ENCODE results near the gene GABRG3.

The GABRG3 gene

GRCh38 chr15:27065151-27065550 is 94.2 kb downstream of the GABRG3 start:
- no peak for DNase-seq

DNA sequence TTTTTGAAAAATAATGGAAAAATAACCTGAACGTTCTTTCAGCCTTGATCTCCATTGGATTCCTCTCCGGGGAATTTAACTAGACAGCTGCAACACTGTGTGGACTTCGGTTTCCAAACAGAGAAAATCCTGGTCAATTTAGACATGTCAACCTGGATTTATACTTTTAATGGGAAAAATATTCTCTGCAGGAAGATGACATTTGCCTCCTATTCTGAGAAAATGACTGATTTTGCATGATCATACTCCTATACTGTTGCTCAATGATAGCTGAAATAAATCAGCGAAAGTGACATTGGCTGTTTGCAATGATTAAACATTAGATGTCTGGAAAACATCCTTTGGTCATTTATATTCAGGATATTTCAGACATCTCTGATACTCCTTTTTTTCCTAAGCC is 94.8 kb downstream of the GABRG3 start:
- DNase-seq = no peak

DNA sequence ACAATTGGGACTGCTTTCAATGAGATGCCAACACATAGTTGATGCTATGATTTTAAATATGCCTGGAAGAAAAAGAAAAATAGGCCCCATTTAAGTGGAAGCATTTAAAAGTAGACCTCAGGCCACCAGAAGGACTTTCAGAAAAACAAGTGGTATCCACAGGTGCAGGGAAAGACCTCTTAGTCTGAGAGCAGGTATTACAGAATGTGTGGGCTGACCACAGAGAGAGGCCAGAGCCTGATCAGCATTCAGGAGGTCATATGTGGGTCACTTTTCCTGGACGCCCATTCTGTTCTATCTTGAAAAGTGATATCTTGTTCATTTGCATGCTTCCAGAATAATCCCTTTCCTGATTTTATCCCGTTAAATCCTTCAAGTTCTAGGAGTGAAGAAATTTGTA is 95.5 kb downstream of the GABRG3 start:
- no peak for DNase-seq

DNA sequence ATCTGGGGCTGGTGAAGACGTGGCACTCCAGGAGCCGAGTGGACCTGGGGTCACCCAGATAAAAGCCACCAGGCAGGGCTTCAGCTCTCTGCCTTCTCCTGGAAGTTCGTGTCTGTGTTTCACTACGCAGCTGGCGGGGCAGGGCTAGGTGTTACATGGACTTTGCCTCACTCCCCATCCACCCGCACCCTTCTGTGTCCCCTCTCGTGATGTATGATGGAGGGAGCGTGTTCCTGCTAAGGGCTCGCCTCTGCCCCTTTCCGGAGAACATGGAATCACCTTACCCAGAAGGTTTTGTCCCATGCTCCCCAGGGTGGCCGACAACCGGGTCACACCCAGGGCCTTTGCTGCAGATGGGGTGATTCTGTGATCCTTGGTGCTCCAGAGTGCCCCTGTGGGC is 96.2 kb downstream of the GABRG3 start:
- DNase-seq = no peak

DNA sequence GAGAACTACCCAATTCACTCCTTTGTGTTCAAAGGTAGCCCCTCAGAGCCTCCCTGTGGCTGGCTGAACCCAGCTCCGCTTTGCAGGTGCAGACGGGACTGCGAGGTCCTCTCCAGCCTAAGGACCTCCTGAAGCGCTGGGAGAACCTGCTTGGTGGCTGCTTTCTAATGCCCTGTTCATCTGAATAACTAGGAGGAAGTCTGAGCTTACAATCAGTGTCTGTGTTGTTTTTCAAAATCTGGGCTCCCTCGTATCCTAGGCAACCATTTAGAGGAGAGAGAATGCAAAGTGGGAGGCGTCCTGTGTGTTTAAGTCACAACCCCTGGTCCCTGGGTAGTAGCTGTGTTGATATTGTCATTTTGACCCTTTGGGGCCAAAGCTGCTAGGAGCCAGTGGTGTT is 99.9 kb downstream of the GABRG3 start:
- DNase-seq = no peak

GRCh38 chr15:27074179-27074578 is 103.2 kb downstream of the GABRG3 start:
- no peak for DNase-seq

DNA sequence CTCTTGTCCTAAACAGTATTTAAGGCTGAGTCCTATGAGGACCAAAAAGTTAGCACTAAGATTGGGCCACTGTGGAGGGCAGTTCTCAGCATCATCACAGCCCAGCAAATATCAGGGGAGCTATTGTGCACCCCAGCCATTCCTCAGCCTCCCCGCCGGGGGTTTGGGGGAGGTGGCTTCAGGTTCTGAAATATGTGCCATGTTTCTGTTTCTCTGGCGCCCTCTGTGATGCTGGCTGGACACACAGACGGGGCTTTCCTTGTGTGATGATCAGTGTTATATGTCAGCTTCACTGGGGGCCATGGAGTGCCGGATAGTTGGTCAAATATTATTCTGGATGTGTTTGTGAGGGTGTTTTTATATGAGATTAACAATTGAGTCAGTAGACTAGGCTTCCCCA is 106.8 kb downstream of the GABRG3 start:
- DNase-seq = no peak

DNA sequence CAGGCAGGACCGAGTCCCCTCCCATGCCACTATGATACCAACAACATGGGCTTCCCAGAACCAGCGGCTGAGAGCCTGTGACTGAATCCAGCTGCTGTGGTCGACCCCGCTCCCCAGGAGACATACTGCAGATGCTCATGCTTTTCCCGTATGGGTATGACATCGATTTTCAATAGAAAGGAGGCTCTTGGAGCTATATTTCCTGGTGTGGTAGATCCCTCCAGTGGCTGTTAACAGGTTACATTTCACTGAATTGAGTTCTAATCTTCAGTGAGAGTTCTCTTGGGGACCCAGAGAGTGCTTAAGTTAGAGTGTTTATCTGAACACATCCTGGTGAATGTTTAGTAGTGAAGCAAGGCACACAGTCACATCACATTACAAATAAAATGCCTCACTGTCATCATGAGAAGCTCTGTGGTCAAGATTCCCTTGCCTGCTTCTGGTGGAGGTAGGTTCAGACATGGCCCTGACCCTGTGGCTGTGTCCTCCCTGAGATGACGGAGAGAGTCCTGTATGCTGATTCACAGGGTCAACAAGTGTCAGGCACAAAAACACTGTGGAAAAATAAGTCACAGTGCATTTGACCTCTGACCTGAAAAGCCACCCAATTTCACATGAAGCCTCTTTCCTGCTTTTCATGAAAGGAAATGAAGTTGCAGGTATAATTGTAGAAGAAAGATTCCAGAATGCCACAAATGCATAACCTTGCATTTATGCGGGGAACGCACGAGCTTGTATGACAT is 110.9 kb downstream of the GABRG3 start:
- no peak for DNase-seq

DNA sequence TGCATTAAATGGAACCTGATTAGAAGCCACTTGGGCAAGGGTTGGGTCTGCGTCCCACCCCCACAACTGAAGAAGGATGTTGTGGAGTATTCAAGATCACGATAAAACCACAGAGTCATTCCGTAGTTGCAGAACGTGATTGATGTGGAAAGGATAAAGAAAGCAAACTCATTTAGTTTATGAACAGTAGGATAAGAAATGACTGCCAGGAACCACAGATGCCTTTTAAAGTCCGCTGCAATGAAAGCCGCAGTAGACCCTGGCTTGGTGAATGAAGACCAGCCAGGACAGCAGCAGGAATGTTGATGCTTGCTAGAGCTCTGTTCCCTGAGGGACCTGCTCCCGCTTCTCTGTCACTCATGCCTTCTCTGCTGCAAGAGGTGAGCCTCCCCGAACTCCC is 111.5 kb downstream of the GABRG3 start:
- no peak for DNase-seq

DNA sequence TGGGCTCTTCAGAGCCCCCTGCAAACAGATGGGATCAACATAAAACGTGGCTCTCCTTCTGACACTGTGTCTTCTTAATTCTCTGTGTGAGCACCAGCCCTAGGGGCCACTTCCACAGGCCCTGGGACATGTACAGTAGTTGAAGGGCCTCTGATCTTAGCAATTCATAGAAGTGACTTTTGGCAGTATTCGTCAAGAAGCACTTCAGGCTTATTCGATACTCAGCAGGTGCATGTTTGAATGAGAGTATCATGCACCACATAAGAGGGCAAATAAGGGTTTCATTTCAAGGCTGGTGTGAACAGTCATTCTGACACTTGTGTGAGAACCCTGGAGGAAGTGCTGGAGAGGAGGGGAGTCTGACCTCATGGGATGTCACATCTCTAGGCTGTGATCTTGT is 113.9 kb downstream of the GABRG3 start:
- no peak for DNase-seq

GRCh38 chr15:27086149-27086548 is 115.2 kb downstream of the GABRG3 start:
- DNase-seq = no peak

GRCh38 chr15:27086805-27087204 is 115.8 kb downstream of the GABRG3 start:
- DNase-seq = no peak

GRCh38 chr15:27087651-27088583 is 116.9 kb downstream of the GABRG3 start:
- DNase-seq = no peak

DNA sequence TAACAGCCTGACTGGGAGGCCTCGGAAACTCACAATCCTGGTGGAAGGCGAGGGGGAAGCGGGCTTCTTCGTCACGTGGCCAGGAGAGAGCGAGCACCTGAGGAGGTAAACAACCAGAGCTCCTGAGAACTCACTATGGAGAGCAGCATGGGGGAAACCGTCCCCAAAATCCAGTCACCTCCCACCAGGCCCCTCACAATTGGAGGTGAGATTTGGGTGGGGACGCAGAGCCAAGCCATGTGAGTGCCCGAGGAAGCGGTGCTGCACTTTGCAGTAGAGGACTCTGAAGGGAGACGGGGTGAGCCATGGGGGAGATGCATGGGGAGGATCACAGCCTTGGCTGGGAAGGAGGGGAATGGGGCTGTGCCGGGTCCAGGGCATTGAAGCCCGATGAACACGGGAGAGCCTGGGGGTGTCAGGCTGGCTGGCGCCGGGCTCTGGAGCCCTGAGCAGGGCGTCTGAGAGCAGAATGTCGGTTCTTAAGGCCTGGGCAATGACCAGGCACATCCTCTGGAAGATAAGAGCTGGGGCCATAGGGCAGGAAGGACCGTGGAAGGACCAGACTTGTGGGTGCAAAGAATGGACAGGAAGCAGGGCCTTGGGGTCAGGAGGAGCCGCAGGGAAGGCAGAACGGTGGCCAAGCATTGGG is 117.7 kb downstream of the GABRG3 start:
- DNase-seq = no peak

- DNase-seq = no peak
Measured at GRCh38 chr15:27089233-27089586, 118.2 kb downstream of the GABRG3 start.

GRCh38 chr15:27089676-27090075 is 118.7 kb downstream of the GABRG3 start:
- no peak for DNase-seq

DNA sequence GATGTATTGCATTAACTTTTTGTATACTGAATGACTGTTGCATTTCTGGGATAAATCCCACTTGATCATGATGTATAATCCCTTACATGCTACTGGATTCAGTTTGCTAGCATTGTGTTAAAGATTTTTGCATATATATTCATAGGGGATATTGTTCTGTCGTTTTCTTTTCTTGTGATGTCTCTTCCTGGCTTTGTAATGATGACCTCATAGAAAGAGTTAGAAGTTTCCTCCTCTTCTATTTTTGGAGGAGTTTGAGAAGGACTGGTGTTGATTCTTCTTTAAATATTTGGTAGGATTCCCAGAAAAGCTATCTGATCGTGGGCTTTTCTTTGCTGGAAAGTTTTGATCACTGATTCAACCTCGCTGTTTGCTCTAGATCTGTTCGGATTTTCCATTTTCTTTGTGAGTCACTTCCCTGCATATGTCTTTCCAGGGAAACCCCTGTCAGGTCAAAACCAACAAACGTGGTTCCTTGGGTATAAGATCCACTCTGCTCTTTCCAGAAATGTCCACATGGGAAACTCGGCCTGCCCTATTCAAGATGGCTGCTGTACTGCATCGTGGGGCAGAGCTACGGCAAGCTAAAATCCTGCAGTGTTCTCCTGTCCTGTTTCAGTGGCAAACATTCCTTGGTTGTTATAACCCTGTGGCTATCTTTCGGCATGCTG is 120.4 kb downstream of the GABRG3 start:
- DNase-seq = no peak

DNA sequence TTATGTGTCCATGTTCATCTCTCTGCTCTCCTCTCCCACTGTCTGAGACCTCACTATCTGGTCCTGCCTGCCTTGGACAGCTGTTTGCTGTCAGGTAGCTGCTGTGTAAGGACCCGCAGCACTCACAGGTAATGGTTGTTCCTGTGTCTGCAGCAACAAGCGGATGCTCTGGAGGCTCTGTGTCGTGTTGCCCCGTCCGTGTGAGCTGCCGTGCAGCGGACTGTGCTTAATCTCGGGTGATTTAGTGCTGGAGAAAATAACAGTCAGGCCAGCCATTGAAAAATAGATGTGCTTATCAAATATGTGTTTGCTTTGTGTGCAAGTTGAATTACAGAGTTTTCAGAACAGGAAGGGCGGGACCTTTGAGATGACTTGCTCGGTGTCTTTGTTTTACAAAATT is 121.4 kb downstream of the GABRG3 start:
- no peak for DNase-seq

DNA sequence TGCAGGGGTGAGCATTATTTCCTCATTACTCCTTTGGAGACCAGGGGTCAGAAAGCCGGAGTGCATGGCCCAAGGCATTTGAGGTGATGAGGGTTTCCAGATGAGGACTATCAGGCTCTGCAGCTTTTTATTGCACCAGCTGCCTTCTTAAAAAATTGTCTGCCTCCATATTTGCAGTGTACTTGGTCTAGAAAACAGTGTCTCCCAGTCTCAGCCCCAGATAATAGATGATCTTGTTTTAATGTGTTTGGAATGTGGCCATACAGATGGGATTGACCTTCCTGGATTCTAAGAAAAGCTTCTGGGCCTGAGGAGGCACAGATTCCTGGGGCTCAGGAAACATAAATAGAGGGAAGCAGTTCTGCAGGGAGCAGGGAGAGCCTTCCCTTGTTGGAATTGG is 123.3 kb downstream of the GABRG3 start:
- no peak for DNase-seq

GRCh38 chr15:27095886-27096624 is 125.1 kb downstream of the GABRG3 start:
- DNase-seq = no peak

- no peak for DNase-seq
Measured at GRCh38 chr15:27097506-27097905, 126.5 kb downstream of the GABRG3 start.

DNA sequence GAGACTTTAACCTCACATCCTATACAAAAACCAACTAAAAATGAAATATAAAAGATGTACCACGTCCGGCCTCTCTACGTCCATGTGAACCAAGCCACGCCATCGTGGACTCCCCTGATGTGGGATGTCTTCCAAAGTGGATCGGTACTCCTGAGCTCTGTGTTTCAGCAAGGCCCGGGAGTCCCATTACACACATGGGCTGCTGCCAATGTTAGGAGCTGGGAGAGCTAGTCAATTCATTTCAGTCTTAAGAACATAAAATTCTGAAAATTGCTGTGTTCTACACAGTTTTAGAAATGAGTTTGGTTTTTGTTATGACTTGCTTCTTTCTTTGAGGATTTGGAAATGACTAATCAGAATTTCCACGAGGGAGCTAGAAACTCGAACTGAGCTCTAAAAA is 131.0 kb downstream of the GABRG3 start:
- DNase-seq = no peak
